SK-N-SH (cell line): ENCODE measurements around the gene WIPI1.

Experiments
- EZH2phosphoT487 ChIP-seq: fragments of 200-600 bp; sonication (generic); IDR thresholded peaks from 2 replicates; pipeline ENCODE4 v1.6.1; 2017; ENCODE audit warnings: low read depth, mixed run types, mild to moderate bottlenecking, antibody characterized with exemption, moderate library complexity, borderline replicate concordance
- FOXM1 ChIP-seq: IDR thresholded peaks from 2 replicates; pipeline ENCODE4 v1.4.0; 2012; ENCODE audit warnings: low read depth, mild to moderate bottlenecking
- MXI1 ChIP-seq: IDR thresholded peaks from 2 replicates; pipeline ENCODE4 v1.6.1; 2012; ENCODE audit warnings: mild to moderate bottlenecking, low read depth, low read length, improper control_type of control experiment
- POLR2AphosphoS5 ChIP-seq: IDR thresholded peaks from 2 replicates; pipeline ENCODE4 v1.6.1; 2012; ENCODE audit warnings: low read depth, low read length
- RAD21 ChIP-seq: IDR thresholded peaks from 2 replicates; pipeline ENCODE4 v1.6.1; 2012; ENCODE audit warnings: mild to moderate bottlenecking, low read length
- SIN3A ChIP-seq: IDR thresholded peaks from 2 replicates; pipeline ENCODE4 v1.6.1; 2012; ENCODE audit warnings: low read depth, mild to moderate bottlenecking, low read length, moderate library complexity, borderline replicate concordance
- TEAD4 ChIP-seq: IDR thresholded peaks from 2 replicates; pipeline ENCODE4 v1.4.0; 2012; ENCODE audit warnings: mild to moderate bottlenecking, borderline replicate concordance; ENCODE audit not compliant: insufficient read depth
- TF ChIP-seq, protein P1 (sequence below): fragments of 200-600 bp; sonication (generic); IDR thresholded peaks from 2 replicates; pipeline ENCODE4 v1.6.1; 2017; ENCODE audit warnings: antibody characterized with exemption, mild to moderate bottlenecking, moderate library complexity

DNA sequence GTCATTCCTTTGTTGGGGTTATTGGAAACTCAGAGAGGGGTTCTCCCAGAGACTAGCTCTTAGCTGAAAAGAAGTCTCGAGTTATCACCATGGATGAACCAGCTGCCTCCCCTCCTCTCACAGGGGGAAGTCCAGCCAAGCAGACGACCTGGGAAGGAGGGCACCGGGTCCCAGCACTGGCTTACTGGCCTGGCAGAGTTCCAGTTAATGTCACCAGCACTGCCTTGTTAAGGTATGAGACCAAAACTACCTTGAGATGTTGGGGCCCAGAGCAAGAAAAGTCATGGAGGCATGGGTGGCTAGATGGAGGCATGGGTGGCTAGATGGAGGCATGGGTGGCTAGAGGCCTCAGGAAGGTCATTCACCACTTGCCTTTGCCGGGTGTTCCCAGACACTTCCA is 72.4 kb downstream of the WIPI1 start:
- TF ChIP-seq POLR2AphosphoS5 (no peak), RAD21 (no peak), TEAD4 (no peak), FOXM1 (no peak), MXI1 (no peak), EZH2phosphoT487 (no peak), SIN3A (no peak)
- TF ChIP-seq, protein P1, sequence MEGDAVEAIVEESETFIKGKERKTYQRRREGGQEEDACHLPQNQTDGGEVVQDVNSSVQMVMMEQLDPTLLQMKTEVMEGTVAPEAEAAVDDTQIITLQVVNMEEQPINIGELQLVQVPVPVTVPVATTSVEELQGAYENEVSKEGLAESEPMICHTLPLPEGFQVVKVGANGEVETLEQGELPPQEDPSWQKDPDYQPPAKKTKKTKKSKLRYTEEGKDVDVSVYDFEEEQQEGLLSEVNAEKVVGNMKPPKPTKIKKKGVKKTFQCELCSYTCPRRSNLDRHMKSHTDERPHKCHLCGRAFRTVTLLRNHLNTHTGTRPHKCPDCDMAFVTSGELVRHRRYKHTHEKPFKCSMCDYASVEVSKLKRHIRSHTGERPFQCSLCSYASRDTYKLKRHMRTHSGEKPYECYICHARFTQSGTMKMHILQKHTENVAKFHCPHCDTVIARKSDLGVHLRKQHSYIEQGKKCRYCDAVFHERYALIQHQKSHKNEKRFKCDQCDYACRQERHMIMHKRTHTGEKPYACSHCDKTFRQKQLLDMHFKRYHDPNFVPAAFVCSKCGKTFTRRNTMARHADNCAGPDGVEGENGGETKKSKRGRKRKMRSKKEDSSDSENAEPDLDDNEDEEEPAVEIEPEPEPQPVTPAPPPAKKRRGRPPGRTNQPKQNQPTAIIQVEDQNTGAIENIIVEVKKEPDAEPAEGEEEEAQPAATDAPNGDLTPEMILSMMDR = no peak
